ENCODE results near the gene CCIN.

DNA sequence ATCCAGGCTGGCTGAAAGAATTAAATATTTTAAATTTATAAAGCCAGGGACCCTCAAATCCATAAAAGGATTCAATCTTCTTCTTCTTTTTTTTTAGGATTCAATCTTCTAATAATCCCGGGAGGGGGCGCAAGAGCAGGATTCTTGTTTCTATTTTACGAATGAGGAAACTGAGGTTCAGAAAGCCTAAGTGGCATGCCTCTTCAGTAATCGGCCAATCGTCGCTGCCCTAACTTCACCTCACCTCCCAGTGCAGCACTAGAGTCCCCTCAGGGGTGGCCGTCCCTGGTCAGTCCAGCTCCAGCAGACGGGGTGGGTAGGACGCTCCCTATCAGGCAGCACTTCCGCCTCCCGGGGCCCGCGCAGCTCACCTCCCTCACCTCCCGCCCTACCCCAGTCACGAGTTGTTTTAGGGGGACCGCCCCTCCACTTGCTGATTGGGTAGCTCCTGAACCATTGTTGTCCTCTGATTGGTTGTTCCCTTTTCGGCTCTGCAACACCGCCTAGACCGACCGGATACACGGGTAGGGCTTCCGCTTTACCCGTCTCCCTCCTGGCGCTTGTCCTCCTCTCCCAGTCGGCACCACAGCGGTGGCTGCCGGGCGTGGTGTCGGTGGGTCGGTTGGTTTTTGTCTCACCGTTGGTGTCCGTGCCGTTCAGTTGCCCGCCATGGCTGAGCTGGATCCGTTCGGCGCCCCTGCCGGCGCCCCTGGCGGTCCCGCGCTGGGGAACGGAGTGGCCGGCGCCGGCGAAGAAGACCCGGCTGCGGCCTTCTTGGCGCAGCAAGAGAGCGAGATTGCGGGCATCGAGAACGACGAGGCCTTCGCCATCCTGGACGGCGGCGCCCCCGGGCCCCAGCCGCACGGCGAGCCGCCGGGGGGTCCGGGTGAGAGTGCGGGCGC is 21.5 kb downstream of the CCIN start, which contains the start of gene CLTA:
- no peak for TF ChIP-seq RCOR1 (IDR thresholded peaks at IDR 0.05; ENCODE audit: low read depth, low read length)
- TF ChIP-seq SMC3 (IDR thresholded peaks at IDR 0.05), result no peak
- TF ChIP-seq, protein P1, sequence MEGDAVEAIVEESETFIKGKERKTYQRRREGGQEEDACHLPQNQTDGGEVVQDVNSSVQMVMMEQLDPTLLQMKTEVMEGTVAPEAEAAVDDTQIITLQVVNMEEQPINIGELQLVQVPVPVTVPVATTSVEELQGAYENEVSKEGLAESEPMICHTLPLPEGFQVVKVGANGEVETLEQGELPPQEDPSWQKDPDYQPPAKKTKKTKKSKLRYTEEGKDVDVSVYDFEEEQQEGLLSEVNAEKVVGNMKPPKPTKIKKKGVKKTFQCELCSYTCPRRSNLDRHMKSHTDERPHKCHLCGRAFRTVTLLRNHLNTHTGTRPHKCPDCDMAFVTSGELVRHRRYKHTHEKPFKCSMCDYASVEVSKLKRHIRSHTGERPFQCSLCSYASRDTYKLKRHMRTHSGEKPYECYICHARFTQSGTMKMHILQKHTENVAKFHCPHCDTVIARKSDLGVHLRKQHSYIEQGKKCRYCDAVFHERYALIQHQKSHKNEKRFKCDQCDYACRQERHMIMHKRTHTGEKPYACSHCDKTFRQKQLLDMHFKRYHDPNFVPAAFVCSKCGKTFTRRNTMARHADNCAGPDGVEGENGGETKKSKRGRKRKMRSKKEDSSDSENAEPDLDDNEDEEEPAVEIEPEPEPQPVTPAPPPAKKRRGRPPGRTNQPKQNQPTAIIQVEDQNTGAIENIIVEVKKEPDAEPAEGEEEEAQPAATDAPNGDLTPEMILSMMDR (IDR thresholded peaks at IDR 0.05), result peak; percentile 62
